Measurements from ENCODE around the gene ELF2. TPM values are rescaled to one million over a fixed set of nuclear protein-coding genes. Genes with fewer than 3 reads are reported as not detected.

The ELF2 gene
- total RNA-seq, 4 donors from 2014 or later = 39.0 to 89.5 (median 48.7) TPM

DNA sequence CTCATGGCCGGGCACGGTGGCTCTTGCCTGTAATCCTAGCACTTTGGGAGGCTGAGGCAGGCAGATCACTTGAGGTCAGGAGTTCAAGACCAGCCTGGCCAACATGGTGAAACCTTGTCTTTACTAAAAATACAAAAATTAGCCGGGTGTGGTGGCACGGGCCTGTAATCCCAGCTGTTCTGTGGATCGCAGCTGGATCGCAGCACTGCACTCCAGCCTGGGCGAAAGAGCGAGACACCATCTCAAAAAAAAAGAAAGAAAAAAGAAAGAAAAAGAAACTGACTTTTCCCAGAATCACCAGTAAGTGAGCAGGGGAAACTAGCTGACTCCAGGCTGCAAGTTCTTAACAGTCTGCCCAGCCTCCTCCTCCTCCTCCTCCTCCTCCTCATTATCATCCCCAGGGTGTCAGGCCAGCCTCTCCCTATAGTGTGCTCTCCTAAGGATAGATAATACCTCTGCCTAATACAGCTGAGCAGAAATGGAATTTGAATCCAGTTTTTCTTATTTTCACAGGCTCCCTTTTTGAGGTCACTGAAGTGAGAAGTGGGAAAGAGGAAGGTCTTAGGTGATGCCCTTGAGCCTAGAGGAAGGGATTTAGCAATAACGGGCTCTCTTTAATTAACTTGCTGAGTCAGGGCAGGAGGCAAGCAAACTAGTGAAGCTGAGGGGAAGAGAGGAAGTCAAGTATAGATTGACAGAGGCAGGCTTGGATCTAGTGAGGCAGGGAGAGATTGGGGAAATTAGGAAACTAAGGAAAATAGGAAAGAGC is 11.8 kb upstream of the ELF2 start:
- DNase-seq (ENCODE audit: low spot score) = no peak
- peak; percentile 85 for ATAC-seq (ENCODE audit: low FRiP score)
- TF ChIP-seq, protein P1, sequence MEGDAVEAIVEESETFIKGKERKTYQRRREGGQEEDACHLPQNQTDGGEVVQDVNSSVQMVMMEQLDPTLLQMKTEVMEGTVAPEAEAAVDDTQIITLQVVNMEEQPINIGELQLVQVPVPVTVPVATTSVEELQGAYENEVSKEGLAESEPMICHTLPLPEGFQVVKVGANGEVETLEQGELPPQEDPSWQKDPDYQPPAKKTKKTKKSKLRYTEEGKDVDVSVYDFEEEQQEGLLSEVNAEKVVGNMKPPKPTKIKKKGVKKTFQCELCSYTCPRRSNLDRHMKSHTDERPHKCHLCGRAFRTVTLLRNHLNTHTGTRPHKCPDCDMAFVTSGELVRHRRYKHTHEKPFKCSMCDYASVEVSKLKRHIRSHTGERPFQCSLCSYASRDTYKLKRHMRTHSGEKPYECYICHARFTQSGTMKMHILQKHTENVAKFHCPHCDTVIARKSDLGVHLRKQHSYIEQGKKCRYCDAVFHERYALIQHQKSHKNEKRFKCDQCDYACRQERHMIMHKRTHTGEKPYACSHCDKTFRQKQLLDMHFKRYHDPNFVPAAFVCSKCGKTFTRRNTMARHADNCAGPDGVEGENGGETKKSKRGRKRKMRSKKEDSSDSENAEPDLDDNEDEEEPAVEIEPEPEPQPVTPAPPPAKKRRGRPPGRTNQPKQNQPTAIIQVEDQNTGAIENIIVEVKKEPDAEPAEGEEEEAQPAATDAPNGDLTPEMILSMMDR (IDR thresholded peaks at IDR 0.05) = no peak

DNA sequence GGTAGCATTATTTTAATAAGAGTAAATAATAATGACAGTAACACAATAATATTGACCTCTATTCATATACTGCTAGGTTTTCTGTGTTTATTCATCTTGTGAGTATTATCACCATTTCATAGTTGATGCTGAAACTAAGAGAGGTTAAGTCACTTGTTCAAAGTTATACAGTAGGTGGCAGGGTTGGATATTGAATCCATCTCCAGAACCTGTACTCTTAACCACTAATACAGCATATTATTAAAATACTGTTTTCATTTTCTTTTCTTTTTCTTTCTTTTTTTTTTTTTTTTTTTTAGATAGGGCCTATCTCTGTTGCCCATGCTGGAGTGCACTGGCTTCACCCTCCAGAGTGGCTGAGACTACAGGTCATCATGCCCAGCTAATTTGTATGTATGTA is 7.1 kb upstream of the ELF2 start:
- no peak for ATAC-seq (ENCODE audit: low FRiP score)
- TF ChIP-seq, protein P1 (IDR thresholded peaks at IDR 0.05) = no peak
- no peak for DNase-seq (ENCODE audit: low spot score)

DNA sequence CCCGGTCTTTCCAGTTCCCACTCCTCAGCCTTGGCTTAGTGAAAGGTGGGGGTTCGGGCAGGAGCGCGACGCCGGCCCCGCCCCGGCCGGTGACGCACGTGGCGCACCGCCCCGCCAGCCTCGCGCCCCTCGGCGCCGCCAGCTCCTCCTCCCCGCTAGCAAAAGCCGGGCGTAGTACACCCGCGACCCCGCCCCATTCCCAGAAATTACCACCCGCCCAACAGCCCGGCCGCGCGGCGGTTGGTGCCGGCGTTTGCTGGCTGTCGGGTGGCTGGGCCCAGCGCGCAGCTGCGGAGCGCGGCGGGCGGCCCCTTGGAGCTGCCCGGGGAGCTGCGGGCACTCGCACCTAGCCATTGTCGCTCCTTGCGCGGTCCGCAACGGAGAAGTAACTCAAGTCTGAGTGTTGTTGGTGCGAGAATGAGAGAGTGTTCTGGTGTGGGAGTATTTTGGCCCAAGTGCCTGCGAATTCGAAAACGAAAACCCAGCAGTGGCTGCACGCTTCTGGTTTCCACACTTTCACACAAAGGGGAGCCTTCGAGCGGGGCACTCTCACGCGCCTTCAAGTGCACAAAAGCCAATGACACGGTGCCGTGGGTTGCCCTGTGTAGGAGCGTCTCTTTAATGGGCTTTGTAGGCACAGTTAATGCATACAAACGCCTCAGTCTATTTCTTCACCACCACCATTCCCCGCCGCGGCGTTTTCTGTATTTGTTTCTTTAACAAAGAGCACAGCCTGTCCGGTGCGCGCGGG is 1.0 kb upstream of the ELF2 start:
- DNase-seq (ENCODE audit: low spot score) = peak; percentile 74
- ATAC-seq (ENCODE audit: low FRiP score) = peak; percentile 88
- TF ChIP-seq, protein P1 (IDR thresholded peaks at IDR 0.05) = no peak

DNA sequence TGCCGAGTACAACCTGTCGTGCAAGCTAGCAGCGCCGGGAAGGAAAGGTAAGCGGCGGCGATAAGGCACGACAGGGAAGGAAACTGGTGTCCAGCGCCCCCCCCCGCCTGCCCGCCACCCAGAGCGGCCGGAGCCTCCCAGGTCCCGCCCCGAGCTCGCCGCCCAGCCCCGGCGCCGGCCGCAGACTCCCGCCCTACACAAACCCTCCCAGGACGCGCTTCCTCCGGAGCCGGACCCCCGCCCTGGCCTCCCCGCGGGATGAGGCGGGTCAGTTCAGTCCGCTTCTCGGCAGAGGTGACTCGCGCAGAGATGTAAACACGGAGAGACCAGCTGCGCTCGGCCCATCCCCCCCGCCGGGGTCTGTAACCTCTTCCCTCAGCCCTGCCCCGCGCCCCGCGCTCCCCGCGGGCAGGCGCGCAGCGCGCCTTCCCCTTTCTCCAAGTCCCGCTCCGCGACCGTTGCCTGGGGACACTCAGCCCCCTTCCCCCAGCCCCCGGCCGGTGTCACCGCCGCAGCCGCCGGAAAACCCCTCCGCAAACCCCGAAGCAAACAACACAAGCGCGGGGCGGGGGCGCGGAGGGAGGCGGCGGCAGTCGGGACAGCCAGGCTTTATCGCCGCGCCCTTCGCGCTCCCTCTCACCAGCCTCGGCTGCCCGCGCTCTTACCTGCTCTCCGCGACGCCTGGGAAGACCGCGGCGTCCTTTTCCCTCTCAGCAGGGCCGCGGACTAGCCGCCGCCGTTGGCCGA is 543 bp downstream of the ELF2 start:
- TF ChIP-seq, protein P1 (IDR thresholded peaks at IDR 0.05) = no peak
- peak; percentile 55 for DNase-seq (ENCODE audit: low spot score)
- ATAC-seq (ENCODE audit: low FRiP score) = peak; percentile 76

DNA sequence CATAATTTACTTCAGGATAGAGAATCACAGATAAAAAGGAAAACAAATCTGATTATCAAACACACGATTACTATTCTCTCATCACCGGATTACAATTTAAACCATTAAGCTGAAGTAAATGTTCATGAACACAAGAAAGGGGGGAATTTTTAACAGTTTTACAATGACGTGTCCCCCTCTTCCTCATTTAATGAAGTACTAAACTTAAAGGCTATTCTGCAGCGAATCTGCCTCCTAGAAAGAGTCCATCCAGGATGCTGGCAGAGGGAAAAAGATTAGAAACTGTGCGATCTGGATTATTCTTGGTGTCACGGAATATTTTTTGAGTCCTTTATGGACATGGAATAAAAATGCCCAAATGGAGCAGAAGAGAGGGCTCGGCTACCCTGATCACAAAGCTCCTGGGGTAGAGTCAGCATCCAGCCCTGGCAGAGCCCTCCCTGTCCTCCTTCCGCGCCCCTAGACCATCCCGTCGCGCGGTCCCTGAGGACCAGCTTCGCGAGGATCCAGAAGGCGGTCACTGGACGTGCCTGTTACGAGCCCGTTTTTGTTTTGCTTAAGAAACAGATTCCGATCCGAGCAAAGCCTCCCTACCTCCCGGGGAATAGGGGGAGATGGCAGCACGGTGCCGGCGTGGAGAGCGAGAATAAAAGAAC is 1.2 kb downstream of the ELF2 start:
- ATAC-seq (ENCODE audit: low FRiP score) (no peak), DNase-seq (ENCODE audit: low spot score) (no peak)
- TF ChIP-seq, protein P1 (IDR thresholded peaks at IDR 0.05) = no peak

DNA sequence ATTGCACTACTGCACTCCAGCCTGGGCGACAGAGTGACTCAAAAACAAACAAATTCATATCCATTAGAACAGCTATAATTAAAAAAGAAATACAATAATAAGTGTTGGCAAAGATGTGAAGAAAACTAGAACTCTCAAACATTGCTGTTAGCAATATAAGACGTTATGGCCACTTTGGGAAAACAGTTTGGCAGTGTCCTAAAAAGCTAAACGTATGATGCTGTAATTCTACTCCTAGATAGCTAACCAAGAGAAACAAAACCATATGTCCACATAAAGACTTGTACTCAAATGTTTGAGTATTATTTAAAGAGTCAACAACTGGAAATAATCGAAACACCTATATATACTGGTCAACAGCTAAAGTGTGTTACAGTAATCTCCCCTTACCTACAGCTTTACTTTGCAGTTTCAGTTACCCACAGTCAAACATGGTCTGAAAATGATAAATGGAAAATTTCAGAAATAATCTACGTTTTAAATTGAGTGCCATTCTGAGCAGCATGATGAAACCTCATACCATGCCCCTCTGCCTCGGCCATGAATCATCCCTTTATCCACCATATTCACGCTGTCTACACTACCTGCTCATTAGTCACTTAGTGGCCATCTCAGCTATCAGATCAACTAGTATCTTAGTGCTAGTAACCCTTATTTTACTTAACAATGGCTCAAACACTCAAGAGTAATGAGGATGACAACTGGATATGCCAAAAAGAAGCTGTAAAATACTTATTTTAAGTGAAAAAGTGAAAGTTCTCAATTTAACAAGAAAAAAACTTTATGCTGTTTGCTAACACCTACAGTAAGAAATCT is 4.9 kb downstream of the ELF2 start:
- TF ChIP-seq, protein P1 (IDR thresholded peaks at IDR 0.05) = no peak
- no peak for DNase-seq (ENCODE audit: low spot score)
- ATAC-seq (ENCODE audit: low FRiP score) = peak; percentile 28

Data from omental fat pad (tissue), 4 donors.